Fibroblast of lung (primary cell): ENCODE measurements around the gene DOK3.

Source experiments
- EZH2 ChIP-seq: IDR thresholded peaks from 2 replicates; pipeline ENCODE4 v1.5.1; 2012; ENCODE audit warnings: low read length, control low read depth, mild to moderate bottlenecking; ENCODE audit errors: missing control alignments
- TF ChIP-seq, protein P1 (sequence below), 2 donors: IDR thresholded peaks in 1 of 2; conservative IDR thresholded peaks in 1 of 2; 1 replicate in 1 of 2; 2 replicates in 1 of 2; pipeline ENCODE4 v1.5.1; 2011 to 2012; ENCODE audit warnings: low read length in 2 of 2, control low read depth in 1 of 2, inconsistent platforms in 1 of 2, low read depth in 1 of 2, mild to moderate bottlenecking in 1 of 2

DNA sequence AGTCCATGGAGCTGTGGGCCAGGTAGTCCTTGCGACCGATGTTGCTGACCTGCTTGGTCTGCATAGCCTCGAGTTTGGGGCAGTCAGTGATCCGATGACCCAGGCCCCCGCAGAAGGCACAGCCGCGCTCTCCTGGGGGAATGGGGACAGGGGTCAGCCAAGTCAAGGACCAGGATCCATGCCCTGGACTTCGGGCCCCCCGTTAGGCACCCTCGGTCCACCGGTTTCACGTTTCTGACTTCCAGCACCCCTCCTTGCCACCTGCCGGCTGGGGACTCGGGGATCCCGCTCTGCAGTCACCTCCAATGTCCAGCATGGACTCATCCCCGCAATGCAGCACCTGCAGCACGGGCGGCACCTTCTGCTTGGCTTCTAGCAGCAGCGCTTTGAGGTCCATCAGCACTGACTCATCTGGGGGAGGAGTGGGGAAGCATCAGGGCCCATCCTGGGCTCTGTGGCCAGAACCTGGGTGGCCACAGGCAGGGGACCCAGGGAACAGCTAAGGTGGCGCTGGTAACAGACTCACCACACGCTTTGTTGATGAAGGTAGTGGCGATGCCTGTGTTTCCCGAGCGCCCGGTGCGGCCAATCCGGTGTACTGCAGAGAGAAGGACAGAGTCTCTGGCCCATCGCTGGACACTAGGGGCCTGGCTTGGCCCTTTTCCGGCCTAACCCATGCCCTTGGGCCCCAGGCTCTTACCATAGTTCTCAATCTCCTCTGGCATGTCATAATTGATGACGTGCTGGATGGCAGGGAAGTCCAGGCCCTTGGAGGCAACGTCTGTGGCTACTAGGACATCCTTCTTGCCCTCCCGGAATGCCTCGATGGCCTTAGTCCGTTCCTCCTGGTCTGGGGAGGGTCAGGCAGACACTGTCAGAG, 2.4 kb upstream of the DOK3 start:
- TF ChIP-seq, protein P1, sequence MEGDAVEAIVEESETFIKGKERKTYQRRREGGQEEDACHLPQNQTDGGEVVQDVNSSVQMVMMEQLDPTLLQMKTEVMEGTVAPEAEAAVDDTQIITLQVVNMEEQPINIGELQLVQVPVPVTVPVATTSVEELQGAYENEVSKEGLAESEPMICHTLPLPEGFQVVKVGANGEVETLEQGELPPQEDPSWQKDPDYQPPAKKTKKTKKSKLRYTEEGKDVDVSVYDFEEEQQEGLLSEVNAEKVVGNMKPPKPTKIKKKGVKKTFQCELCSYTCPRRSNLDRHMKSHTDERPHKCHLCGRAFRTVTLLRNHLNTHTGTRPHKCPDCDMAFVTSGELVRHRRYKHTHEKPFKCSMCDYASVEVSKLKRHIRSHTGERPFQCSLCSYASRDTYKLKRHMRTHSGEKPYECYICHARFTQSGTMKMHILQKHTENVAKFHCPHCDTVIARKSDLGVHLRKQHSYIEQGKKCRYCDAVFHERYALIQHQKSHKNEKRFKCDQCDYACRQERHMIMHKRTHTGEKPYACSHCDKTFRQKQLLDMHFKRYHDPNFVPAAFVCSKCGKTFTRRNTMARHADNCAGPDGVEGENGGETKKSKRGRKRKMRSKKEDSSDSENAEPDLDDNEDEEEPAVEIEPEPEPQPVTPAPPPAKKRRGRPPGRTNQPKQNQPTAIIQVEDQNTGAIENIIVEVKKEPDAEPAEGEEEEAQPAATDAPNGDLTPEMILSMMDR (conservative IDR thresholded peaks at IDR 0.05 in 1 of 2, IDR thresholded peaks at IDR 0.05 in 1 of 2; ENCODE audit: low read depth in 1 of 2, low read length in 2 of 2), result no peak
- TF ChIP-seq EZH2, result no peak
